ENCODE measurements around the gene COL19A1.

Gene COL19A1

GRCh38 chr6:69974193-69974592, 107.8 kb downstream of the COL19A1 start:
- peak; percentile 8 for DNase-seq (ENCODE audit: low read depth)
- no peak for TF ChIP-seq CTCF (conservative IDR thresholded peaks at IDR 0.05; ENCODE audit: control insufficient read depth, insufficient read depth, low read depth, low read length)
- H3K4me3 ChIP-seq (ENCODE audit: control insufficient read depth, low read depth, low read length): no peak overlapping the region

GRCh38 chr6:69976591-69977090, 110.3 kb downstream of the COL19A1 start:
- no peak for DNase-seq (ENCODE audit: low read depth)
- no peak for TF ChIP-seq CTCF (conservative IDR thresholded peaks at IDR 0.05; ENCODE audit: control insufficient read depth, insufficient read depth, low read depth, low read length)
- H3K4me3 ChIP-seq (ENCODE audit: control insufficient read depth, low read depth, low read length): no peak overlapping the region

DNA sequence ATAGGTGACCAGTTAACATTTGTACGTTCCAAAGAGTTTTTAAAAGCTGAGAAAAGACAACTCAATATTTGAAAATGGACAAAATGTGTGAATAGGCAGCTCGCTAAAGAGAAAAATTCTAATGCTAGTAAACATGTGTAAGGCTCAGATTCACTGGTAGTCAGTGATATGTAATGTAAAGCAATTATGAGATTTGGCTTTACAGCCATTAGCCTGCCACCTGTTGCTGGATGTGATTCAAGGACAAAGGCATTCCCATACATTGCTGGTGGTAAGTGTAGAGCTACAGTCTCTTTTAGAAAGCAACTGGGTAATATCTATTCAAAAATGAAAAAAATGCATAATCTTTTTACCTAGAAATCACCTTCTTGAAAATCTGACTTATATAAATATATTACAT, 114.3 kb downstream of the COL19A1 start:
- no peak for TF ChIP-seq CTCF (conservative IDR thresholded peaks at IDR 0.05; ENCODE audit: control insufficient read depth, insufficient read depth, low read depth, low read length)
- no peak overlapping the region for H3K4me3 ChIP-seq (ENCODE audit: control insufficient read depth, low read depth, low read length)
- no peak for DNase-seq (ENCODE audit: low read depth)

- H3K4me3 ChIP-seq (ENCODE audit: control insufficient read depth, low read depth, low read length): no peak overlapping the region
Measured at GRCh38 chr6:69984506-69984905, 118.2 kb downstream of the COL19A1 start.

DNA sequence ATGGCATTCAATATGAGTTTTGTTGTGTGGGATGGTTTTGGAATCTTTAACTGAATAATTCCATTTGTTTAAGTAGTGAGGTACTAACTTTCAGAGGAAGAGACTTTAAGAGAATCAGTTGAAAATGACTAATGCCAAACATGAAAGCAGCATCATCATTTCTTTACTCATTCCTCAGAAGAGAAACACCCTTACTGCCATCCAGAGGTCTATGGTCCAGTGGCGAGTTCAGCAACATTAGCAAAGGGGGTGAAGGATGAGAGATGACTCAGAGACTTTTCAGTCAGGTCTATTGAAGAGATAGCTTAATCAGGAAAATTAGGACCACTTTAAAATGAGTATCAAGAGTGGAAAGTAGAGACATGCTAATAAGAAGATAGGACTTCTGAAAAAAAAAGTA, 118.8 kb downstream of the COL19A1 start:
- peak; percentile 1 for DNase-seq (ENCODE audit: low read depth)
- no peak for TF ChIP-seq CTCF (conservative IDR thresholded peaks at IDR 0.05; ENCODE audit: control insufficient read depth, insufficient read depth, low read depth, low read length)
- no peak overlapping the region for H3K4me3 ChIP-seq (ENCODE audit: control insufficient read depth, low read depth, low read length)

More at GRCh38 chr6:69984506-69984905, 118.2 kb downstream of the COL19A1 start:
- TF ChIP-seq CTCF (conservative IDR thresholded peaks at IDR 0.05; ENCODE audit: control insufficient read depth, insufficient read depth, low read depth, low read length): no peak
- no peak for DNase-seq (ENCODE audit: low read depth)

- no peak for TF ChIP-seq CTCF (conservative IDR thresholded peaks at IDR 0.05; ENCODE audit: control insufficient read depth, insufficient read depth, low read depth, low read length)
- H3K4me3 ChIP-seq (ENCODE audit: control insufficient read depth, low read depth, low read length): no peak overlapping the region
- no peak for DNase-seq (ENCODE audit: low read depth)
Measured at GRCh38 chr6:69987550-69987949, 121.2 kb downstream of the COL19A1 start.
